Frontal cortex (tissue), 4 donors: ENCODE results near the gene FZD10. TPM values are rescaled to one million over a fixed set of nuclear protein-coding genes. Genes with fewer than 3 reads are reported as not detected.

Experiments
- DNase-seq, 2 donors: peaks; one replicate each; pipeline ENCODE4 v3.0.0; 2012; ENCODE audit warnings: low spot score in 2 of 2
- FAIRE-seq: peaks from 2 replicates; lab custom pipeline; 2012; peaks lifted over from hg19 to GRCh38; lab: Jason Lieb, UNC
- total RNA-seq: library from RNA; depleted of rRNA; stranded (reverse); fragments of >200 nt; gene quantifications from one replicate; pipeline ENCODE4 v1.2.3, GENCODE V29; 2014
- donor health status: control.
- donor health status: control.
- donor health status: control.

Gene FZD10
- total RNA-seq, 1 donor from 2014 or later, result 0.41 TPM

DNA sequence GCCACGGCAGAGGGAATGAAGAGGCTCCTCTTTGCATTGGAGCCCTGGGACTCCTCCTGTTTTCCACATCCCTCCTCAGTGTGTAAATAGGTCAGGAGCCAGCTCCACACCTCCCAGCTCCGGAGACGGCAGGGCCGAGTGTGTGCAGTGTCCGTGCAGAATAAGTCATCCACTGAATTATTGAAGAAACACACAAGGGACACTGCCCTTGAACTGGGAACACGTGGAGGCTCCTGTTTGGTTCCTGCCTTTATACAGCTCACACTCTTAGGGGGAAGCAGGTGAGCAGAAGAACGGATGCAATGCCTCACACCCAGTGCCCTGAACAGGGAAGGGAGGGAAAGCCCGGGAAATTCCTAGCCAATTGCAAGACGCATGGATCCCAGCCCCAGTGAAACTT is 10.4 kb upstream of the FZD10 start:
- FAIRE-seq (no peak), DNase-seq (no peak)

DNA sequence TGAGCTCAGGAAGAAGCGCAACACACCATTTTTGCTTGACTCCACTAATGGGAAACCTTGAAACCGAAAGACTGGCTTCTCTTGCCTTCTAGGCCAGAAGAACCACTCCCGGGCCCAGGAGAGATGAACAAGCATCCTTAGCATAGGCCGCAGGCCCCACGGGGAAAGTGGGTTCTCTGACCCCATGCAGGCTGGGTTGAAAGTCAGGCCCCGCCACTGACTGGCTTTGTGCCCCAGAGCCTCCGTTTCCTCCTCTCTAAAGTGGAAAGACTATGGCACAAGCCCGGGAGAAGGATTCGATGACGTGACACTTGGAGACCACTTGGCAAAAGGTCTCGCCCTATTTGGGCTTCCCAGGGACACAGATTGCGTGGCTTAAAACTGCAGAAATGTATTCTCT is 9.9 kb upstream of the FZD10 start:
- no peak for FAIRE-seq
- DNase-seq, result no peak

DNA sequence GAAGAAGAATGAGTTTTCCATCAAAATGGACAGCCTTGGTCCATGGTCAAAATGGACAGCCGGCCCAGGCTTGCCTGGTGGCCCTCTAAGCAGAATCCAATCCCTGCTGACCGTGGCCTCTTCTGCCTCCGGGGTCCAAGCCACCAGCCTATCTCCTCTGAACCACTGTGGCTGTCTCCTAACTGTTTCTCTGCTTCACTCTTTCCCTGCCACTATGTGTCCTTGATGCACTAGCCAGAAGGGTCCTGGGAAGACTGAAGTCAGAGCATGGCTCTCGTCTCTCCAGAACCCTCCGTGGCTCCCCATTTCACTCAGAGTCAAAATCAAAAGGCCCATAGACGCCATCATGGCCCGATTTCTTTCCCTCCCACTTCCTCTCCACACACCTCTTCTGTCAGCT is 8.5 kb upstream of the FZD10 start:
- DNase-seq (no peak), FAIRE-seq (no peak)

DNA sequence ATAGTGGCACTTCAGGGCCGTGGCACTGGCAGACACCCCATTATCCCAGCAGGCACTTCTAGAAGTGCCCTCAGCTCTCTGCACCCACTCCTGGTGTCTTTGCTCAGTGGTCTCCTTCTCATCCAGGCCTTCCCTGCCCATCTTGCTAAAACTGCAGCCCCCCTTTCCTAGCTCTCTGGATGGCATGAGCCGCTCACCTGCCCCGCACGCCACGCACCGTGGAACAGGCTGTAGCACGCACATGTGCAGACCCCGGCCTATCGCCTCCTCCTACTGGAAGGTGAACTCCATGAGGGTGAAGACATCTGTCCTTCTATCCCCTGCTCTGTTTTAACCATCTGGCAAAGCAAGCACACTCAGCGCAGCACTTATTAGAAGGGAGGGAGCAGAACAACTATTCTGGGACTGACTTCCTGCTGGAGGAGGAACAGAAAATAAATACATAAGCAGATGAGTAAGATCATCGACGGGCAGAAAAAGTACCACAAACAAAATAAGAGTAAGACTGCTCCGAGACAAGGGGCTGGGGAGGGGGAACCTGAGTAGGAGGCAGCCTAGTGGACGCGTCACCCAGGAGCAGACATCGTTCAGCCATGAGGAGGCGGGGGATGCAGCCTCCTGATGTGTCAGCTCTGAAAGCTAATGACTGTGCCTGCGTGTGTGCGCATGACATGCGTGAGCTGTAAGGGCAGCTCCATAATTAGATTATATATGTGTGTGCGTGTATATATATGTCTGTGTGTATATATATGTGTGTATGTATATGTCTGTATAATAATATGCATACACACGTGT is 7.8 kb upstream of the FZD10 start:
- FAIRE-seq (no peak), DNase-seq (no peak)

DNA sequence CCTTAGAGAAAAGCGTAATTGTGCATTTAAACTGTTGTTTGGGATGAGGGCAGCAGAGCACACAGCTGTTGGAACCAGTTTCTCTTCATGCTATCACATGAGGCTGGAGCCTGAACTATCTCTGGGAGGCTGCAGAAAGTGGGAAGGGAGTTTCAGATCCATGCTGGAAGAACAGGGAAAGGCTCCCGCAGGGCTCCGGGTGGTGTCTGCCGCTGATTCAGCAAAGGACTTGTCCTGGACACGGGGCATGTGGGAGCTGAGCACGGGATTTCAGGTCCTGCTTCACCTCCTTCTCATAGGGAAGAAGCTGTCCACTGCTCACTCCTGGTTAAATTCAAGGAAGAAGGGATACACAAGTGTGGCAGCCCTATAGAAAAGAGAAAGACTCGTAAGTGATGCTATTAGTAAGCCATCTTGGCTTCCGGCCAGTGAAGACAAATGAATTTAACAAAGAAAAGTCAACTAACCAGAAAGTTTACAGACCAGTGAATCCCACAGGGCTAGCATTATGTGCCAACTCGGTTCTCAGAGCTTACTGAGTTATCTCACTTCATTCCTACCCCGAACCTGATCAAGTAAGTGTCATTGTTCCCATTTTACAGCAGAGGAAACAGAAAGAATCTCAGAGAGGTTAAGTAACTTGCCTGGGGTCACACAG is 6.7 kb upstream of the FZD10 start:
- FAIRE-seq (no peak), DNase-seq (no peak)

DNA sequence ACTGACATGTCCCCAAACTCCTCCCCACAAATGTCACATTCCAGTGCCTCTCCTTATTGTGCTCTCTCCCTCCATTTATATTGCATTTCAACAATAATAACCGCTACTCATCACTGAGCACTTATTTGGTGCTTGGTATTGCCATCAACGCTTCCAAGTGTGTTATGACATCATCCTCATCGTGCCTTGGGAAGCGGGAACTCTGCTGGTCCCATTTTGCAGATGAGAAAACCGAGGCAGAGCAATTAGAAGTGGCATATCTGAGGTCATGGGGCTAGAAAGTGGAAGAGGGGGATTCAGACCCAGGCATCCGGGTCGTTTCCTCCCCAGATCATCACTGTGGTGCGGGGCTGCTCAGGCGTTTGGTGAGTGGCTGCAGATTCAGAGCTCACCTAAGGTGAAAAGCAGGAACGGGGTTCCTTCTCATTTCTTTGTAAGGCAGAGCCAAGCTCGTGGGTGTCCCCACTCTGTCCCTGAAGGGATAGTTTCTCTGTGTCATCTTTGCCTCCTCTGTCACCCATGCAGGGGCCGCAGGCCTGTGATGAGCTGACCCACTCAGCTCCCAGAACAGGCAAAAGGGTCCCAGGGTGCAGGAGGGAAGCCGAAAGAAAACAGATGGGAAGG is 5.5 kb upstream of the FZD10 start:
- DNase-seq, result no peak
- no peak for FAIRE-seq

DNA sequence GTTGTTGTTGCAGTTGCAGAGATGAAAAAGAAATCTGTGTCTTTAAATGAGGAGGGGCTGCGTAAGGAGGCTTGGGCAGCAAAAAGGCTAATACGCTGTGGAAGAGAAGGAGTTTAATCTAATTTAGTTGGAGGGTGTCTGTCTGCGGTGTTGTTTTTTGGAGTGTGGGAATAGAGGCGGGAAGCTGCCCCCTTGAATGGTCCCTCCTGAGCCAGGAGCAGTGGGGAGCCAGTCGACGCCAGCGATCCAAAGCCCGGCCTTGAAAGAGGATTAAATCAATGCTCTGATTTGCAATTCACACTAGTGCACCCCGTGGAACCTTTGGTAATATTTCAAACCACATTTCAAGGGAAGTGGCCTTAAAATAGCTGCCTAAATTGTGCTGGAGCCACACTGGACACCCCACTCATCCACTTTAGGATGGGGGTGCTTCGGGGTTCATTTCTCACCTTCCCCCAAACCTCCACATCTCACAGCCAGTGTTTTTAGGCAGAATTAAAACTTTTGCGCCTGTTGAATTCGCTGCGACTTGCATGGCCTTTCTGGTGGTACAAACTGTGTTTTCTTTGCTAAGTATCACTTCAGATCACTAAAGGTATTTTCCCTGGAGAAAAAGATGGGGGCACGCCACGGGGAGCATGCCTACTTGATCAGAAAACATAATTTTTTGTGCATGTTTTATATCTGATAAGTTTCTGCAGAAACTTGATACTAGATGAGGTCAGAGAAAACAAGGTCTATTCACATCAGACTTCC is 4.1 kb upstream of the FZD10 start:
- DNase-seq, result no peak
- FAIRE-seq, result no peak

DNA sequence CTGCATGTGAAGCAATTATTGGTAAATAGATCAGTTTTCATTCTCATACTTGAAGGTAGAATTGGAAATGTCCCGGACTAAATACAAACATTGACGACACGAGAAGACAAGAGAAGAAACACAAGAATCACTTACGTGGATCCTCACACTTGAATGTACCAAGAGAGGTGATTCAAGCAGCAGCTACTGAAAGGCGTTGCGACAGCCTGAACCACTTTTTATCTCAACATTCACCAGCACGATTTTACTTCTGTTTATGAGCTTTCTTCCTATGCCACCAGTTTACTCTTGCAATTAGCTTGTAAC is 3.6 kb upstream of the FZD10 start:
- DNase-seq (no peak), FAIRE-seq (no peak)

DNA sequence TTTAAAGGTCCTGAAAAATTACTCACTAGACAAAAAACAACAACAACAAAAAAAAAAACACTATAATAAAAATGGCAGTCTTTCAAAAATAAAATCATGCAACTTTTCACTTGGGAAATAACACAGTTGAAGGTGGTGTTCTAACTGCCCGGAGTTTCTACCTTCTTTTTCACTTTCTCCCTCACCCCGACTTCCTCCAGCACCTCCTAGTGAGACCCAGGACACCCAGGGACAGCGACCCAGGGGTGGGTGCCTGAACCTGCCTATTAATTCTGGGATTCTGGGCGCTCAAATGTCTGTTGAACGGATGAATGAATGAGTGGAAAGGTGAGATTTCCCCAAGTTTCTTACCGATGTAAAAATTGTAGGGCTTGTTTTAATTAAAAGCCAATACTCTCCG is 2.0 kb upstream of the FZD10 start:
- DNase-seq (no peak), FAIRE-seq (no peak)

DNA sequence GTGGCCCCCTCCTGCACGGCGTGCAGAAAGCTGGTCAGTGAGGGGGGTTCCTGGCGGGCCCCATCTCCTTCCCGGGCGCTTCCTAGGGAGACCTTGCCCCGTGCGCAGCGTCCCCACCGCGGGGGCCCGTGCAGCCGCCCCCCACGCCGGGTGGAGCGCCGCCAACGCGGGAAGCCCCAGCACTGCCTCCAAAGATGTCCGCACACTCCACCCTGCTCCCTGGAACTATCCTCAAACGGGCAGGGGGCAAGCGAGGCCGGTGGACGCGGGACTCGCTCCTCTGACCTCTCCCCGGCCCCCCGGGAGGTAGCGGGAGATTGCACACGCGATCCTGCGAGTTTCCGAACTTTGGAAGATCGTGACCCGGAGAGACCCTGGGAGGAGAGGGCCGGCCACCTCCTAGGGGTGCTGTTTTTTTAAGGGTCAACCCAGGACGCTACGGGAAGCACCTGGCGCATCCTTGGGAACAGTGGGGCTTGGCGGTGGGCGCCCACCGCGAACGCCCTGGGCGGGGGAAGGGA is 1.5 kb upstream of the FZD10 start:
- no peak for DNase-seq
- FAIRE-seq, result no peak

DNA sequence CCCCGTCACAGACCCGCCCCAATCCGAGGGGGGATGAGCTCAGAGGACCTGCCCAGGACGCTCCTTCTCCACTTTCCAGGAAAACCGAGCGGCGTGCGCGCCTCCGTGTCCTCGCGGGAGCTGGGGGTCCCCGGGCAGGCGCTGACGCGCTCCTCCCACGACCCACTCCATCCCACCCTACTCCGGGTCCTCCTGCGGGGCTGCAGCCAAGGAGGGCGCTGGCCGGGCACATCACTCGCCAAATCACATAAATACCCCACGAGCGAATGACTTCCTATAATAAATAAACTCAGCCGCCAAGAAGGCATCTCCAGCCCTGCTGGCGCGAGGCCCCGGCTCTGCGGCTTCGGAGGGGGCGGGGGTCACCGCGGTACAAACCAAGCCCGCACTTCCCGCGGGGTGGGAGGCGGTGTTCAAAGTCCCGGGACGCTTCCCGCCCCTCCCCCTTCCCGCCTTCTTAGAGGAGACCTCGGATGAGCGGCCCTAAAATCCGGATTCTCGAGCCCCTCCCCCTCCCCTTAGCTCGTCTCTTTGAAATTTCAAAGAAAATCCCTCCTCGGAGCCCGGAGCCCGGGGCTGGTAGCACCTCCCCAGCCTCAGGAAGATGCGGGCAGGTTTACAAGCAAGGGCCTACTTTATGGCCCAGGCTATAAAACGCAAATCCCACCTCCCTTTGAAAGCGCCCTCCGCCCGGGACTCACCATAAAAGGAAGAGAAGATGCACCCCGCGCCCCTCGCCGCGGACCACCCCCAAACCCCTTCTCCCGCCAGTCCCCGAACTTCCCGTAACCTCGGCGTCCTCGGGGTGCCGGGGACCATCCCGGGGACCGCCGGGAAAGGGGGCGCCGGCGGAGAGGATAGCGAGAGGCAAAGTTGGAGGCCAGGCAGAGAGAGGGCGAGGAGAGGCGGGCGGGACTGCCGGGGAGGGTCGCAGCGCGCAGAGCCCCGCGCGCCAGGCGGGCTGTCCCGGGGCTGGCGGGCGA is 712 bp upstream of the FZD10 start:
- FAIRE-seq (no peak), DNase-seq (peak in 1 of 2 donors; percentile 43)

DNA sequence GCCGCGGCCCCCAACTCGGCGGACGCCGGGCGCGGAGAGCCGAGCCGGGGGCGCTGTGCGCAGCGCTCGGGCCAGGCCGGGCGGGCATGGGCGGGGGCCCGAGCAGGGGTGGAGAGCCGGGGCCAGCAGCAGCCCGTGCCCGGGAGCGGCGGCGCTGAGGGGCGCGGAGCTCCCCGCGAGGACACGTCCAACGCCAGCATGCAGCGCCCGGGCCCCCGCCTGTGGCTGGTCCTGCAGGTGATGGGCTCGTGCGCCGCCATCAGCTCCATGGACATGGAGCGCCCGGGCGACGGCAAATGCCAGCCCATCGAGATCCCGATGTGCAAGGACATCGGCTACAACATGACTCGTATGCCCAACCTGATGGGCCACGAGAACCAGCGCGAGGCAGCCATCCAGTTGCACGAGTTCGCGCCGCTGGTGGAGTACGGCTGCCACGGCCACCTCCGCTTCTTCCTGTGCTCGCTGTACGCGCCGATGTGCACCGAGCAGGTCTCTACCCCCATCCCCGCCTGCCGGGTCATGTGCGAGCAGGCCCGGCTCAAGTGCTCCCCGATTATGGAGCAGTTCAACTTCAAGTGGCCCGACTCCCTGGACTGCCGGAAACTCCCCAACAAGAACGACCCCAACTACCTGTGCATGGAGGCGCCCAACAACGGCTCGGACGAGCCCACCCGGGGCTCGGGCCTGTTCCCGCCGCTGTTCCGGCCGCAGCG is 639 bp downstream of the FZD10 start:
- no peak for FAIRE-seq
- DNase-seq, result no peak

DNA sequence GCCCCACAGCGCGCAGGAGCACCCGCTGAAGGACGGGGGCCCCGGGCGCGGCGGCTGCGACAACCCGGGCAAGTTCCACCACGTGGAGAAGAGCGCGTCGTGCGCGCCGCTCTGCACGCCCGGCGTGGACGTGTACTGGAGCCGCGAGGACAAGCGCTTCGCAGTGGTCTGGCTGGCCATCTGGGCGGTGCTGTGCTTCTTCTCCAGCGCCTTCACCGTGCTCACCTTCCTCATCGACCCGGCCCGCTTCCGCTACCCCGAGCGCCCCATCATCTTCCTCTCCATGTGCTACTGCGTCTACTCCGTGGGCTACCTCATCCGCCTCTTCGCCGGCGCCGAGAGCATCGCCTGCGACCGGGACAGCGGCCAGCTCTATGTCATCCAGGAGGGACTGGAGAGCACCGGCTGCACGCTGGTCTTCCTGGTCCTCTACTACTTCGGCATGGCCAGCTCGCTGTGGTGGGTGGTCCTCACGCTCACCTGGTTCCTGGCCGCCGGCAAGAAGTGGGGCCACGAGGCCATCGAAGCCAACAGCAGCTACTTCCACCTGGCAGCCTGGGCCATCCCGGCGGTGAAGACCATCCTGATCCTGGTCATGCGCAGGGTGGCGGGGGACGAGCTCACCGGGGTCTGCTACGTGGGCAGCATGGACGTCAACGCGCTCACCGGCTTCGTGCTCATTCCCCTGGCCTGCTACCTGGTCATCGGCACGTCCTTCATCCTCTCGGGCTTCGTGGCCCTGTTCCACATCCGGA is 1.4 kb downstream of the FZD10 start:
- no peak for DNase-seq
- FAIRE-seq, result no peak

DNA sequence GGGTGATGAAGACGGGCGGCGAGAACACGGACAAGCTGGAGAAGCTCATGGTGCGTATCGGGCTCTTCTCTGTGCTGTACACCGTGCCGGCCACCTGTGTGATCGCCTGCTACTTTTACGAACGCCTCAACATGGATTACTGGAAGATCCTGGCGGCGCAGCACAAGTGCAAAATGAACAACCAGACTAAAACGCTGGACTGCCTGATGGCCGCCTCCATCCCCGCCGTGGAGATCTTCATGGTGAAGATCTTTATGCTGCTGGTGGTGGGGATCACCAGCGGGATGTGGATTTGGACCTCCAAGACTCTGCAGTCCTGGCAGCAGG is 1.9 kb downstream of the FZD10 start:
- FAIRE-seq (no peak), DNase-seq (no peak)

DNA sequence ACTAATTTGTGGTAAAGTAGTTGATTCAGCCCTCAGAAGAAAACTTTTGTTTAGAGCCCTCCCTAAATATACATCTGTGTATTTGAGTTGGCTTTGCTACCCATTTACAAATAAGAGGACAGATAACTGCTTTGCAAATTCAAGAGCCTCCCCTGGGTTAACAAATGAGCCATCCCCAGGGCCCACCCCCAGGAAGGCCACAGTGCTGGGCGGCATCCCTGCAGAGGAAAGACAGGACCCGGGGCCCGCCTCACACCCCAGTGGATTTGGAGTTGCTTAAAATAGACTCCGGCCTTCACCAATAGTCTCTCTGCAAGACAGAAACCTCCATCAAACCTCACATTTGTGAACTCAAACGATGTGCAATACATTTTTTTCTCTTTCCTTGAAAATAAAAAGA is 2.7 kb downstream of the FZD10 start:
- DNase-seq, result no peak
- FAIRE-seq, result no peak

DNA sequence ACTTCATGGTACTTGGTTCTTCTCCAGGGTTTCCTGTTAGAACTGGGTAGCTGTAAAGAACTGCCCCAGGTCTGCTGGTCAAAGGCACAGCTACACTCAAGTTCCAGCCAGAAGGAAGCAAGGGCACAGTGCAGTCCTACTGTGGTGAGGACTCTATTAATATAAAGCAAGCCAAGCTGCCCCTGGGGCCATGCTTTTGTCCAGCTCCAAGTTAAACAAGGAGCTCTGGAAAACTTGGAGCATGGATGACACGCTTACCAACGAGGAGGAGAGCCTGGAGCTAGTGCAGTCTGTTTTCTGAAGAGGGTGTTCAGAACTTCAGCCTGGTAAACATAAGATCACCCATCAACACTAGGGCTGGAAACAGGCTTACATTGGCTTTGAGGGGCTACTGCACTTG is 4.0 kb downstream of the FZD10 start:
- no peak for FAIRE-seq

DNA sequence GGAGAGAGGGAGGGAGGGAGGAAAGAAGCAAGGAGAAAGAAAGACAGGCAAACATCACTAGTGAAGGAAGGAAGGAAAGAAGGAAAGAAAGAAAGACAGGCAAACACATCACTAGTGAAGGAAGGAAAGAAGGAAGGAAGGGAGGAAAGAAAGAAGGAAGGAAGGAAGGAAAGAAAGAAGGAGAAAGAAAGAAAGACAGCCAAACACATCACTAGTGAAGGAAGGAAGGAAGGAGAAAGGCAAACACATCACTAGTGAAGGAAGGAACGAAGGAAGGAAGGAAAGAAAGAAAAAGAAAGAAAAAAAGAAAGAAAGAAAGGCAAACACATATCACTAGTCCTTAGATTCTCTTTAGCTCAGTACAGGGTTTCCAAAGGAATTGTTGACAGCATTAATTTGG is 5.3 kb downstream of the FZD10 start:
- DNase-seq (no peak), FAIRE-seq (no peak)

More for the DNA sequence above, 4.0 kb downstream of the FZD10 start:
- DNase-seq, result no peak

DNA sequence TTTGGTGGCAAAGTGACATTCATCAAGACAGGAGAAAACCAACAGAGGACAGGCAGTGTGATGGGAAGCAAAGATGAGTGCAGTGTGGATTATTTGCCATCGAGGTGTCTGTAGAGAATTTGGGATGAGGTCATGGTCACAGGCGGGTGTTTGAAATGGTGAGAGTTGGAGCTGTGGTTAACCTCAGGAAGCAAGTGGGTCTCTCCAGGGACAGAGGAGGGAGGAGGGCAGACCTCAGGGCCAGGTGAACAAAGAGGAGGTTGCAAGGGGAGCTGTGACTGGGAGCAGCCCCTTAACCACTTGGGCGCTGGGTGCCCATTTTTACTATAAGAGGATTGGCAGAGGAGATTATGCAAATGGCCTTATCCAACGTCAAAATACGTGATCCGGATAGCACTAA is 7.0 kb downstream of the FZD10 start:
- FAIRE-seq, result no peak
- no peak for DNase-seq
